Measurements from ENCODE around the gene ERMARD. TPM values are rescaled to one million over a fixed set of nuclear protein-coding genes. Genes with fewer than 3 reads are reported as not detected.

The ERMARD gene
- total RNA-seq, 1 donor from 2014 or later, result 25.4 TPM

GRCh38 chr6:169788809-169789145 is 37.4 kb downstream of the ERMARD start:
- Histone ChIP-seq H3K27ac (no peak overlapping the region), H3K27me3 (ENCODE audit: low read depth) (no peaks in the 10 kb centered on the region), H3K36me3 (no peaks in the 10 kb centered on the region), H3K9me3 (no peaks in the 10 kb centered on the region), H3K4me1 (peaks cover 15% of the 10 kb centered on the region), H3K4me3 (no peak overlapping the region)
- ATAC-seq, result no peak
- no peak for DNase-seq
- TF ChIP-seq CTCF (IDR thresholded peaks at IDR 0.05), result no peak
- intact Hi-C loops (cut with DNase I), result no loop called here

- no peak for TF ChIP-seq CTCF (IDR thresholded peaks at IDR 0.05)
- no peak overlapping the region for H3K27ac ChIP-seq
- DNase-seq (no peak), ATAC-seq (no peak)
- H3K9me3 ChIP-seq, result no peaks in the 10 kb centered on the region
- peak overlapping the region; percentile 54 for H3K4me3 ChIP-seq
- H3K4me1 ChIP-seq, result peaks cover 15% of the 10 kb centered on the region
- no peaks in the 10 kb centered on the region for H3K36me3 ChIP-seq
- intact Hi-C loops (cut with DNase I), result no loop called here
- H3K27me3 ChIP-seq (ENCODE audit: low read depth), result no peaks in the 10 kb centered on the region
These were observed 37.9 kb downstream of the ERMARD start for GRCh38 chr6:169789146-169789943.

GRCh38 chr6:169789944-169790927 is 38.8 kb downstream of the ERMARD start:
- intact Hi-C loops (cut with DNase I), result no loop called here
- DNase-seq (peak; percentile 80), ATAC-seq (peak; percentile 96 to 97)
- H3K27me3 ChIP-seq (ENCODE audit: low read depth), result no peaks in the 10 kb centered on the region
- no peaks in the 10 kb centered on the region for H3K9me3 ChIP-seq
- peaks cover 15% of the 10 kb centered on the region for H3K4me1 ChIP-seq
- H3K27ac ChIP-seq, result peak overlapping the region; percentile 70
- H3K36me3 ChIP-seq, result no peaks in the 10 kb centered on the region
- TF ChIP-seq CTCF (IDR thresholded peaks at IDR 0.05), result peak; percentile 98
- H3K4me3 ChIP-seq, result peak overlapping the region; percentile 54

GRCh38 chr6:169791721-169792131 is 40.3 kb downstream of the ERMARD start:
- Histone ChIP-seq H3K4me1 (peaks cover 15% of the 10 kb centered on the region), H3K36me3 (no peaks in the 10 kb centered on the region), H3K27ac (no peak overlapping the region), H3K27me3 (ENCODE audit: low read depth) (no peaks in the 10 kb centered on the region), H3K4me3 (no peak overlapping the region), H3K9me3 (no peaks in the 10 kb centered on the region)
- intact Hi-C loops (cut with DNase I), result no loop called here
- DNase-seq (no peak), ATAC-seq (no peak)
- TF ChIP-seq CTCF (IDR thresholded peaks at IDR 0.05), result no peak

GRCh38 chr6:169792306-169793015 is 41.0 kb downstream of the ERMARD start:
- intact Hi-C loops (cut with DNase I), result no loop called here
- ATAC-seq (no peak), DNase-seq (no peak)
- Histone ChIP-seq H3K36me3 (no peaks in the 10 kb centered on the region), H3K9me3 (no peaks in the 10 kb centered on the region), H3K27me3 (ENCODE audit: low read depth) (no peaks in the 10 kb centered on the region), H3K4me3 (no peak overlapping the region), H3K4me1 (peaks cover 15% of the 10 kb centered on the region), H3K27ac (no peak overlapping the region)
- TF ChIP-seq CTCF (IDR thresholded peaks at IDR 0.05), result no peak

All from lower lobe of right lung (tissue), 2 donors.